HL-60 (cell line): Measurements from ENCODE around the gene TTC13.

Source experiments
- CTCF ChIP-seq: IDR thresholded peaks from one replicate; pipeline ENCODE4 v1.5.1; 2011; ENCODE audit warnings: low read length, control low read depth, inconsistent platforms; ENCODE audit not compliant: insufficient read depth
- POLR2AphosphoS5 ChIP-seq: IDR thresholded peaks from 2 replicates; pipeline ENCODE4 v1.6.1; 2012; ENCODE audit warnings: low read depth

GRCh38 chr1:231020139-231020601 lies 41.5 kb upstream of the TTC13 start:
- TF ChIP-seq CTCF = no peak
- TF ChIP-seq POLR2AphosphoS5 = no peak
